Neutrophil (primary cell): ENCODE measurements around the gene GPR39.

ENCODE experiments used
- H3K27ac ChIP-seq: fragments of 200-600 bp; sonication (generic); 2 replicates; pipeline ENCODE4 v1.5.1; 2016; ENCODE audit warnings: mild to moderate bottlenecking, moderate library complexity
- H3K27me3 ChIP-seq: fragments of 200-600 bp; sonication (generic); 2 replicates; pipeline ENCODE4 v1.6.0; 2016; ENCODE audit warnings: mild to moderate bottlenecking
- H3K36me3 ChIP-seq: fragments of 200-600 bp; sonication (generic); 2 replicates; pipeline ENCODE4 v1.5.1; 2017
- H3K4me1 ChIP-seq, 2 experiments: fragments of 200-600 bp in 1 of 2; sonication (generic) in 1 of 2; 1 replicate in 1 of 2; 2 replicates in 1 of 2; pipeline versions ENCODE4 v1.5.1 to v1.6.1; 2013 to 2016; ENCODE audit warnings: low read depth in 1 of 2, low read length in 1 of 2, mild to moderate bottlenecking in 1 of 2, moderate library complexity in 1 of 2; ENCODE audit not compliant: control insufficient read depth in 1 of 2, insufficient read depth in 1 of 2
- H3K4me3 ChIP-seq, 2 experiments: fragments of 200-600 bp in 1 of 2; sonication (generic) in 1 of 2; 1 replicate in 1 of 2; 2 replicates in 1 of 2; pipeline ENCODE4 v1.5.1; 2013 to 2016; ENCODE audit warnings: low read depth in 1 of 2, low read length in 1 of 2, mild to moderate bottlenecking in 1 of 2, moderate library complexity in 1 of 2
- H3K9me3 ChIP-seq: fragments of 200-600 bp; sonication (generic); 2 replicates; pipeline ENCODE4 v1.5.1; 2016
- CTCF ChIP-seq: fragments of 200-600 bp; sonication (generic); IDR thresholded peaks from 2 replicates; pipeline ENCODE4 v1.5.1; 2016; ENCODE audit warnings: antibody characterized with exemption

GPR39 gene

GRCh38 chr2:132667706-132668105 lies 251.1 kb downstream of the GPR39 start:
- Histone ChIP-seq H3K27ac (no peak overlapping the region), H3K27me3 (peaks cover 67% of the 10 kb centered on the region), H3K36me3 (no peaks in the 10 kb centered on the region), H3K4me3 (no peak overlapping the region), H3K4me1 (no peaks in the 10 kb centered on the region), H3K9me3 (no peaks in the 10 kb centered on the region)
- TF ChIP-seq CTCF: no peak

GRCh38 chr2:132668189-132668823 lies 251.7 kb downstream of the GPR39 start:
- Histone ChIP-seq H3K27ac (no peak overlapping the region), H3K27me3 (peaks cover 73% of the 10 kb centered on the region), H3K4me3 (no peak overlapping the region), H3K9me3 (no peaks in the 10 kb centered on the region), H3K36me3 (no peaks in the 10 kb centered on the region), H3K4me1 (no peaks in the 10 kb centered on the region)
- no peak for TF ChIP-seq CTCF

GRCh38 chr2:132668987-132669907 lies 252.6 kb downstream of the GPR39 start:
- H3K4me3 ChIP-seq: no peak overlapping the region
- TF ChIP-seq CTCF: no peak
- no peaks in the 10 kb centered on the region for H3K4me1 ChIP-seq

GRCh38 chr2:132669908-132670495 lies 253.4 kb downstream of the GPR39 start, which contains the start of gene LYPD1:
TSS of gene LYPD1 (minus strand) at chr2:132670205. CDS start at chr2:132669932, 273 bp downstream.
- Histone ChIP-seq H3K4me1 (no peaks in the 10 kb centered on the region), H3K4me3 (no peak within 1 kb of the TSS), H3K27me3 (peaks cover 90% of the 10 kb centered on the region), H3K36me3 (no peaks in the 10 kb centered on the region), H3K9me3 (no peaks in the 10 kb centered on the region), H3K27ac (no peak within 1 kb of the TSS)
- no peak for TF ChIP-seq CTCF

More at GRCh38 chr2:132668987-132669907, 252.6 kb downstream of the GPR39 start:
- Histone ChIP-seq H3K27ac (no peak overlapping the region), H3K27me3 (peaks cover 82% of the 10 kb centered on the region), H3K36me3 (no peaks in the 10 kb centered on the region), H3K9me3 (no peaks in the 10 kb centered on the region)

GRCh38 chr2:132670496-132671150 lies 254.0 kb downstream of the GPR39 start:
- Histone ChIP-seq H3K4me1 (no peaks in the 10 kb centered on the region), H3K4me3 (no peak overlapping the region), H3K9me3 (no peaks in the 10 kb centered on the region), H3K27me3 (peaks cover 95% of the 10 kb centered on the region), H3K36me3 (no peaks in the 10 kb centered on the region), H3K27ac (no peak overlapping the region)
- TF ChIP-seq CTCF: no peak
